Prostate gland (tissue), 2 donors: ENCODE measurements around the gene LRRC4B.

Experiments used
- POLR2A ChIP-seq: fragments of 450-650 bp; IDR thresholded peaks from one replicate; pipeline ENCODE4 v1.6.1; 2016; ENCODE audit warnings: antibody characterized with exemption, mild to moderate bottlenecking
- POLR2AphosphoS5 ChIP-seq: sonication (generic); formaldehyde crosslinking; IDR thresholded peaks from one replicate; pipeline ENCODE4 v1.6.1; 2017; ENCODE audit warnings: antibody characterized with exemption
- TF ChIP-seq, protein P1 (sequence below), 4 experiments: fragments of 200-600 bp in 2 of 4; fragments of 450-650 bp in 2 of 4; sonication (generic) in 2 of 4; IDR thresholded peaks; 1 replicate in 3 of 4; 2 replicates in 1 of 4; pipeline ENCODE4 v1.5.1; 2016 to 2019; ENCODE audit warnings: antibody characterized with exemption in 4 of 4, mild to moderate bottlenecking in 2 of 4, moderate library complexity in 2 of 4

DNA sequence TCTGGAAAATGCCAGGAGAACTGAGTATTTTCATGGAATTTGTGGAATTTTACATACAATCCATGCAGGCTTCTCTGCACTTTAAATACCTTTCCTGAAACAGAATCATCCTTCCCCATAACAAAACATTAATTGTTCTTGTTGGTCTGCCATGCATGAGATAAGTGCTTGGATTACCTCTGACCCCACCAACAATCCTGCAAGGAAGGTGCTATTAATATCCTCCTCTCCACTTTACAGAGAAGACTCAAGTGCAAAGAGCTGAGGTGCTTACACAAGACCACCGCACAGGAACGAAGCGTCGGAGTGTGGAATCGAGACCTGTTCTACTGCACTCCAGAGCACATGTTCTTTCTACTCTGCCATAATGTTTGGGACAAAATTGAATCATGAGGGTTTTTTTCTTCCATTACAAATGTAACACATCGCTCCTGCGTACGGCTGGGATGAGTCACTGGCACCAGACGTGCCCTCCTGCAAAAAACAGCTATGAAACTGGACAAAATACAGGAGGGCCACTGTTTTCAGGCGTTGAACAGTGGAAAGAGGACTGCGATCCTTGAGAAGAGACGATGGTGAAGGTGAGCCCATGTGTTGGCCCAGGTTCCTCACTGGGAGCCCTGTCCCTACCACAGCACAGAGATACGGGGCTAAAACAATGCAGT lies 12.9 kb upstream of the LRRC4B start:
- TF ChIP-seq, protein P1, sequence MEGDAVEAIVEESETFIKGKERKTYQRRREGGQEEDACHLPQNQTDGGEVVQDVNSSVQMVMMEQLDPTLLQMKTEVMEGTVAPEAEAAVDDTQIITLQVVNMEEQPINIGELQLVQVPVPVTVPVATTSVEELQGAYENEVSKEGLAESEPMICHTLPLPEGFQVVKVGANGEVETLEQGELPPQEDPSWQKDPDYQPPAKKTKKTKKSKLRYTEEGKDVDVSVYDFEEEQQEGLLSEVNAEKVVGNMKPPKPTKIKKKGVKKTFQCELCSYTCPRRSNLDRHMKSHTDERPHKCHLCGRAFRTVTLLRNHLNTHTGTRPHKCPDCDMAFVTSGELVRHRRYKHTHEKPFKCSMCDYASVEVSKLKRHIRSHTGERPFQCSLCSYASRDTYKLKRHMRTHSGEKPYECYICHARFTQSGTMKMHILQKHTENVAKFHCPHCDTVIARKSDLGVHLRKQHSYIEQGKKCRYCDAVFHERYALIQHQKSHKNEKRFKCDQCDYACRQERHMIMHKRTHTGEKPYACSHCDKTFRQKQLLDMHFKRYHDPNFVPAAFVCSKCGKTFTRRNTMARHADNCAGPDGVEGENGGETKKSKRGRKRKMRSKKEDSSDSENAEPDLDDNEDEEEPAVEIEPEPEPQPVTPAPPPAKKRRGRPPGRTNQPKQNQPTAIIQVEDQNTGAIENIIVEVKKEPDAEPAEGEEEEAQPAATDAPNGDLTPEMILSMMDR (IDR thresholded peaks at IDR 0.05): no peak
- TF ChIP-seq POLR2AphosphoS5 (no peak), POLR2A (no peak)
